Type B pancreatic cell (in vitro differentiated cells): ENCODE results near the gene PLEKHA1. TPM values are rescaled to one million over a fixed set of nuclear protein-coding genes. Genes with fewer than 3 reads are reported as not detected.

Source experiments
- DNase-seq: peaks from one replicate; pipeline ENCODE4 v3.0.0; 2021; ENCODE audit warnings: mixed read lengths; ENCODE audit not compliant: unreplicated experiment; ENCODE audit errors: extremely low spot score
- H3K27ac Mint-ChIP-seq: 2 replicates; pipeline ENCODE4 v1.8.0; 2021; ENCODE audit warnings: mild to moderate bottlenecking, mixed read lengths
- H3K27me3 Mint-ChIP-seq: 2 replicates; pipeline ENCODE4 v1.8.0; 2021; ENCODE audit warnings: mixed read lengths
- H3K36me3 Mint-ChIP-seq: 2 replicates; pipeline ENCODE4 v1.8.0; 2021; ENCODE audit warnings: mixed read lengths
- H3K4me1 Mint-ChIP-seq: one replicate; pipeline ENCODE4 v1.8.0; 2021; ENCODE audit warnings: mixed read lengths; ENCODE audit not compliant: unreplicated experiment
- H3K4me3 Mint-ChIP-seq: 2 replicates; pipeline ENCODE4 v1.8.0; 2021; ENCODE audit warnings: mild to moderate bottlenecking, mixed read lengths
- H3K9me3 Mint-ChIP-seq: 2 replicates; pipeline ENCODE4 v1.8.0; 2021; ENCODE audit warnings: mixed read lengths
- CTCF ChIP-seq: fragments of 200-600 bp; sonication (generic); conservative IDR thresholded peaks from 2 replicates; pipeline ENCODE4 v1.5.0; 2021; ENCODE audit warnings: antibody characterized with exemption, mild to moderate bottlenecking
- total RNA-seq: library from RNA; stranded (reverse); gene quantifications from 2 replicates; pipeline ENCODE4 v1.2.1, GENCODE V29; 2021; ENCODE audit warnings: low replicate concordance

The PLEKHA1 gene
- total RNA-seq, 1 donor from 2014 or later, result 38.2 TPM

DNA sequence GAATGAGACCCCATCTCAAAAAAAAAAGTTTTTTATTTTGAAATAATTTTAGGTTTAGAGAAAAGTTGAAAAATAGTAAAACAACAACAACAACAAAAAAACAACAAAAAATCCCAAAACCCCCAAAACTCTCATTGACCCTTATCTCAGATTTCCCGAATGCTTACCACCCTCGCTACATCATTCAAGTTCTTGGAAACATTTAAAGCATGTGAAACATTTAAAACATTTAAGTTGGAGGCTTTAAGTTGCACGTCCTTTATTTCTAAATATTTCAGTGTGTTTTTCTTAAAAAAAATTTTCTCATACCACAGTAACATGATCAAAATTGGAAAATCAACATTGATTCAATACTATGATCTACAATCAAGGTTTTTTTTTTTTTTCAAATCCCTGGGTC, 79.6 kb downstream of the PLEKHA1 start:
- H3K9me3 Mint-ChIP-seq, result no peaks in the 10 kb centered on the region
- H3K36me3 Mint-ChIP-seq, result no peaks in the 10 kb centered on the region
- peaks cover 25% of the 10 kb centered on the region for H3K27me3 Mint-ChIP-seq
- no peak overlapping the region for H3K27ac Mint-ChIP-seq
- no peak for TF ChIP-seq CTCF
- no peak for DNase-seq
- H3K4me3 Mint-ChIP-seq, result no peak overlapping the region
- H3K4me1 Mint-ChIP-seq, result no peaks in the 10 kb centered on the region

- Mint-ChIP-seq H3K27me3 (peaks cover 30% of the 10 kb centered on the region), H3K27ac (no peak within 1 kb of the TSS), H3K36me3 (no peaks in the 10 kb centered on the region), H3K4me3 (no peak within 1 kb of the TSS), H3K4me1 (no peaks in the 10 kb centered on the region), H3K9me3 (no peaks in the 10 kb centered on the region)
- no peak for TF ChIP-seq CTCF
- no peak for DNase-seq
Observed at GRCh38 chr10:122454603-122455080, 80.1 kb downstream of the PLEKHA1 start, which contains the start of gene ARMS2. ARMS2 (plus strand) TSS chr10:122454653; CDS start chr10:122454728, 75 bp downstream.

DNA sequence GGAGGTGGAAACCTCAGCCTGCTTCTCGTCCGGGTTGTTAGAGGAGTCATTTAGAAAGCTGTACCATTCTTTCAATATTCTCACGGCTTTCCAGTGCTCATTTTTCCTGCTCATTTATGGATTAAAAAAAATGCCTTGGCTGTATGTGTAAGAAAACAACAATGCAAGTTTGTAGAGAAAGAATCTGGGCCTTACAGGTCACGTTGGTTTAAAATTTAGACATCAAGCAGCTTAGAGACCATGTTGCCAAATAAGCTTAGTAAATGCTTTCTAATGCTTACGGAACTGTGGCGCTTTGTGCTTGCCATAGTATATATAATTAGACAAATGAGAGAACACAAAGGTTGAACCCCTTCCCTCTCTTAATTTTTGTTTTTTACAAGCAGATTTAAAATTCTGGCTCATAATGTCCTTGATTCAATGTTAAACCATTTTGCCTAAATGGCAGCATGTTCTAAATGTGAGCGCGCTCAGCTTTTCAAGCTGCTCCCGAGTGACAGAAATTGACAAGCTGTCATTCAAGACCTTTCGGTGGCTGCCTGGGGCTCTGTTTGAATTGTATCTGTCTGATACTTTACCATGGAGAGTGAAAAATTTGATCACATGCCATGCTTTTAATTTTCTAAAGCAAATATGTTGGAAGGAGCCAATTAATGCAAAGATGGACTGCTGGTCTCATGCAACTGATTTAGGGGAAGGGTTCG, 81.0 kb downstream of the PLEKHA1 start:
- H3K4me3 Mint-ChIP-seq, result no peak overlapping the region
- DNase-seq, result no peak
- no peak overlapping the region for H3K27ac Mint-ChIP-seq
- no peak for TF ChIP-seq CTCF
- no peaks in the 10 kb centered on the region for H3K9me3 Mint-ChIP-seq
- peaks cover 36% of the 10 kb centered on the region for H3K27me3 Mint-ChIP-seq
- H3K4me1 Mint-ChIP-seq, result no peaks in the 10 kb centered on the region
- H3K36me3 Mint-ChIP-seq, result no peaks in the 10 kb centered on the region

DNA sequence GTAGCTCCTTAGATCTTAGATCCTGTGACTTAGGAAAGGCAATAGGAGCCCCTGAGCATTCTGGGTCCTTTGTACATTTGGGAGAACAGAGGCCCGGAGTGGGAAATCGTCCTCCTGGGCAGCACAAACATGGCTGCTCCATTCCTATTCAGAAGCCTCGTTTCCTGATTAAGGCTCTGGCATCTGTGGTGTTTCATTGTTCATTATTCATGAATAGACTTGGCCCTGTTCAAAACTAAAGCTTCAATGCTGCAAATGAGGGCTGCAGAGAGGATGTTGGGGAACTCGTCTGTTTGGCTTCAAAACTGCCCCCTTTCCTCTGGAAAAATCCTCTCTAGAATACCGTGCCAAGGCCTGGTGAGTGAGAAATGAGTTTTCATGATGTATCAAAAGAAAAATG, 83.4 kb downstream of the PLEKHA1 start:
- DNase-seq, result no peak
- Mint-ChIP-seq H3K4me3 (peak overlapping the region; percentile 67), H3K27ac (no peak overlapping the region), H3K27me3 (peaks cover 48% of the 10 kb centered on the region), H3K36me3 (no peaks in the 10 kb centered on the region), H3K9me3 (no peaks in the 10 kb centered on the region), H3K4me1 (peaks cover 2% of the 10 kb centered on the region)
- no peak for TF ChIP-seq CTCF

GRCh38 chr10:122458693-122459092, 84.2 kb downstream of the PLEKHA1 start:
- H3K4me1 Mint-ChIP-seq, result peaks cover 5% of the 10 kb centered on the region

More at GRCh38 chr10:122458693-122459092, 84.2 kb downstream of the PLEKHA1 start:
- H3K36me3 Mint-ChIP-seq, result no peaks in the 10 kb centered on the region
- no peak overlapping the region for H3K27ac Mint-ChIP-seq
- DNase-seq, result no peak
- no peaks in the 10 kb centered on the region for H3K9me3 Mint-ChIP-seq
- H3K4me3 Mint-ChIP-seq, result no peak overlapping the region
- no peak for TF ChIP-seq CTCF
- H3K27me3 Mint-ChIP-seq, result peaks cover 55% of the 10 kb centered on the region
